22Rv1 (cell line): ENCODE data around the gene SRSF7.
"Not testable (repeated sequence)": the region's sequence is repeated elsewhere in the genome, so short reads cannot be mapped to it uniquely, and the experiment has no call there.

Experiments used
- H3K27ac ChIP-seq: fragments of 450-650 bp; 2 replicates; pipeline ENCODE4 v1.5.1; 2017
- ZFX ChIP-seq: fragments of 450-650 bp; IDR thresholded peaks from 2 replicates; pipeline ENCODE4 v1.6.1; 2017; ENCODE audit warnings: antibody characterized with exemption, borderline replicate concordance
- TF ChIP-seq, protein P1 (sequence below): fragments of 450-650 bp; IDR thresholded peaks from 2 replicates; pipeline ENCODE4 v1.5.1; 2017; ENCODE audit warnings: mild to moderate bottlenecking

Gene SRSF7

DNA sequence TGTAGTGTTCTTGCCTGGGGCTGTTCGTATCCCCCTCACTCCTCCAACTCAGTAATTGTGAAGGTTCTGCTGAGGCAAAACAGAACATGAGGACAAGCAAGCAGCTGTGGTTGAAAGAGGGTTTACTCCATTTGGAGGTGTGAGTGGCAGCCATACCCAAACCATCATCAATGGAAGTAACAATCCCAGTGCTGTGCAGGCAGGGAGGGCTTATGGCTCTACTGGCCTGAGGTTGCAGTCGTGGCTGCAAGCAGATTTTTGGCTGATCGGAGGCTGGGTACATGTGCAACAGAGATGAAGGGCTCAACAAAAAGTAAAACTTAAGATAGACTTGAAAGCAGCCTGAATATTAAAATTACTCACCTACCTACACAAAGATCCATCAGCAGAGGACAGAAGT, 13.2 kb downstream of the SRSF7 start:
- TF ChIP-seq, protein P1, sequence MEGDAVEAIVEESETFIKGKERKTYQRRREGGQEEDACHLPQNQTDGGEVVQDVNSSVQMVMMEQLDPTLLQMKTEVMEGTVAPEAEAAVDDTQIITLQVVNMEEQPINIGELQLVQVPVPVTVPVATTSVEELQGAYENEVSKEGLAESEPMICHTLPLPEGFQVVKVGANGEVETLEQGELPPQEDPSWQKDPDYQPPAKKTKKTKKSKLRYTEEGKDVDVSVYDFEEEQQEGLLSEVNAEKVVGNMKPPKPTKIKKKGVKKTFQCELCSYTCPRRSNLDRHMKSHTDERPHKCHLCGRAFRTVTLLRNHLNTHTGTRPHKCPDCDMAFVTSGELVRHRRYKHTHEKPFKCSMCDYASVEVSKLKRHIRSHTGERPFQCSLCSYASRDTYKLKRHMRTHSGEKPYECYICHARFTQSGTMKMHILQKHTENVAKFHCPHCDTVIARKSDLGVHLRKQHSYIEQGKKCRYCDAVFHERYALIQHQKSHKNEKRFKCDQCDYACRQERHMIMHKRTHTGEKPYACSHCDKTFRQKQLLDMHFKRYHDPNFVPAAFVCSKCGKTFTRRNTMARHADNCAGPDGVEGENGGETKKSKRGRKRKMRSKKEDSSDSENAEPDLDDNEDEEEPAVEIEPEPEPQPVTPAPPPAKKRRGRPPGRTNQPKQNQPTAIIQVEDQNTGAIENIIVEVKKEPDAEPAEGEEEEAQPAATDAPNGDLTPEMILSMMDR, result no peak
- no peak for TF ChIP-seq ZFX
- H3K27ac ChIP-seq, result no peak overlapping the region

DNA sequence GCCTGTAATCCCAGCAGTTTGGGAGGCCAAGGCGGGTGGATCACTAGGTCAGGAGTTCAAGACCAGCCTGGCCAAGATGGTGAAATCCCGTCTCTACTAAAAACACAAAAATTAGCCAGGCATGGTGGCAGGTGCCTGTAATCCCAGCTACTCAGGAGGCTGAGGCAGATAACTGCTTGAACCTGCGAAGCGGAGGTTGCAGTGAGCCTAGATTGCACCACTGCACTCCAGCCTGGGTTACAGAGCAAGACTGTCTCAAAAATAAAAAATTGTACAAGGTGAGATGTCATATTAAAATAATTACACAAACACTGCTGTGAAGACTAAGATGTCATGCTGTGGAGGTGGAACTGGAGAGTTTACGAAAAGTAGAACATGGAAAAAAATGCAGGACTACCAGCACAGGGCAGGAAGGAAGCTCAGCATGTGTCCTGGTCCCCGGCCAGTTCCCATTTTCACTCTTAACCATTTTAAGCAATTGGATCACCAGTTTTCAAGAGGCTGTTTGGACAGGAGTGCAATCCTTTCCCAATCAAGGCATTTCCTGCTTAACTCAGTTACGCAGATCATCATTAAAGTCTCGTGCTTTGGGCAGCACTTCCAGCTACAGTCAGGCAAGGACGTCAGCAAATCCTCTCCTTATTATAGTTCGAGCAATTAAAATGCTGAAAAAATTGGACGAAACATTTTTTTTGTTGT, 14.0 kb downstream of the SRSF7 start:
- H3K27ac ChIP-seq, result not testable (repeated sequence)

- TF ChIP-seq, protein P1, result no peak
- no peak for TF ChIP-seq ZFX
- no peak overlapping the region for H3K27ac ChIP-seq
These were observed 15.2 kb downstream of the SRSF7 start for GRCh38 chr2:38735999-38736320.

DNA sequence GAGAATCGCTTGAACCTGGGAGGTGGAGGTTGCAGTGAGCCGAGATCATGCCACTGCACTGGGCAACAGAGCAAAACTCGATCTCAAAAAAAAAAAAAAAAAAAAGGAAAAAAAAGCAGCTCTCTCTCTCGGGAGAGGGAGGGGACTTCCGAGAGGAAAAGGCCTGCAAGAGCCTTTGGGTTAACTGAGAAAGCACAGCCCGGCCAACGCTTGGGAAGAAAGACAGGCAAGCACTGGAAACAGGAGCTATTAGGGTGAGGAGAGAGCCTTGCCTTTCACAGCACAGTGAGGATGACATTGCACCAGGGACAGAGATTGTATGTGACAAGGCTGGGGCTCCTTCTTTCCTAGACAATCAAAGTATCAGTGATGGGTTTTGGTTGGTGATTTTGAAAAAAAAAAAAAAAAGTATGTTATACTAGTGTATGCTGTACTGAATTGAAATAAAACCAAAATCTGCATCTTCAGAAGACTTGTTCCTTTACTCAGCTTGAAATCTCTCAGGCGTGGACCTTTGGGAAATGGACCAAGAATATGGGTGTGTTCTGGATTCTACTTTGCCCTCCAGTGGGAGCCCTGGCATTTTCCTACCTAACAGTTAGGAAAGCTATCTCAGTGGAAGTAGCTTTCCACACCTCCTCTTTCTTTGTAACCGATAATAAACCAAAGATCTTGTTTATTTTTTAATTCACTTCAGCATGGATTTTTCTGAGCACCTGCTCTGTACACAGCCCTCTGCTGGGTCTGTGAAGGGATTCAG, 16.7 kb downstream of the SRSF7 start:
- TF ChIP-seq, protein P1, result no peak
- no peak for TF ChIP-seq ZFX
- no peak overlapping the region for H3K27ac ChIP-seq

DNA sequence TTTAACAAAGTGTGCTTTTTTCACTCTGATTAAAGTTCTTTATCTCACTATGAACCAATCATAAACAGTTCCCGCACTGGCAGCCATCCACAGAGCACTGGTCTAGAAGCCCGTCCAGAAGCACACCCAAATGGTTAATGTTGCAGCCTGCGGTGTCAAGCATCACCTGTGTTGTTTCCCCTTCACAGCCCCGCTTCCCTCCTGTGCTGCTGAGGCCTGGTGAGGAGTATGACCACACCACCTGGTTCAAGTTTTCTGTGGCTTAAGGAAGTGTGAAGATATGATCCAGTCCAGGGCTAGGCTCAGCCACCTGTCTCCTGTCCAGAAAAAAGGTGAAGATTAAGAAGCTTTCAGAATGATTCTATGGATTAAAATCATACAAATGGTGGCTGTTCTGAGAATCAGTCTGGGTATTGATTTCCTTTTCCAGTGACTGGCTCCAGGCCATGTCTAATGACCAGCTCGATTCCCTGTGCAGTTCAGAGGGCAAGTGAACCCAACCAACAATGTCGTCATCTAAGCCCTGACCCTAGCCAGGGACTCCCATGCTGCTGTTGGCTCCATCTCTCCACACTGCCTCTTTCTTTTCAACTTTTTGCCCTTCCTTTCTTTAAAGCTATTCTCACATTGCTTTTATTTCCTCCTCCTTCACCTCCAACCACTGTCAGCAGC, 17.7 kb downstream of the SRSF7 start:
- TF ChIP-seq ZFX, result no peak
- TF ChIP-seq, protein P1, result no peak

GRCh38 chr2:38731684-38732221, 19.4 kb downstream of the SRSF7 start:
- TF ChIP-seq, protein P1, result no peak
- TF ChIP-seq ZFX, result no peak

More for the DNA sequence above, 17.7 kb downstream of the SRSF7 start:
- H3K27ac ChIP-seq, result no peak overlapping the region

DNA sequence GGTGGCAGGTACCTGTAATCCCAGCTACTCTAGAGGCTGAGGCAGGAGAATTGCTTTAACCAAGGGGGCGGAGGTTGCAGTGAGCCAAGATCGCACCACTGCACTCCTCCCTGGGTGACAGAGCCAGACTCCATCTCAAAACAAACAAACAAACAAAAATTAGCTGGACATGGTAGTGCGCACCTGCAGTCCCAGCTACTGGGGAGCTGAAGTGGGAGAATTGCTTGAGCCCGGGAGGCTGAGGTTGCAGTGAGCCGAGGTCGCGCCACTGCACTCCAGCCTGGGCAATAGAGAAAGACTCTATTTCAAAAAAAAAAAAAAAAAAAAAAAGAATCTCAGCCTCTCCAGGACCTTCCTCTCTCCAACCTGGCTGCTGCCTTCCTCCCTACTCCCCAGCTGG, 20.1 kb downstream of the SRSF7 start:
- TF ChIP-seq, protein P1, result no peak
- no peak for TF ChIP-seq ZFX
- H3K27ac ChIP-seq, result no peak overlapping the region

More at GRCh38 chr2:38731684-38732221, 19.4 kb downstream of the SRSF7 start:
- H3K27ac ChIP-seq, result no peak overlapping the region
